ENCODE data around the gene DSC1. TPM values are rescaled to one million over a fixed set of nuclear protein-coding genes. Genes with fewer than 3 reads are reported as not detected.

DSC1 gene
- total RNA-seq, 1 experiment from 2014 or later: not detected

DNA sequence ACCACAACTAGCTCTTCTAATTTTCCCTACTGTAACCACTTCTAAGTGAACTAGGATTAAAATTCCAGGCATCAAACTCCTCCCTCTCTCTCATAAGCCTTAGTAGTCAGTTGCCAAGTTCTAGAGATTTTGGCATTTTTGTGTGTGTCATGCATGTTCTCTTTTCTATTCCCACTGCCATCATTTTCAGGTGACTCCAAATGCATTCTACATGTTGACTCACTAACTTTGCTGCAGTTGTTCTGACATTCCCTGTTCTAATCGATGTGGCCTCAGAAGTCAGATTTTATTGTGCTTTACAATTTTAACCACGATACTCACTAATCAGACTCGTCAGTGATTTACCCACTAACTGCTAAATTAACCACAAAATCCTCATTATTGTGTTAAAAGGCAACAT, 13.3 kb downstream of the DSC1 start:
- Histone ChIP-seq H3K4me3 (ENCODE audit: low read depth in 2 of 2, low read length in 2 of 2) (no peak overlapping the region), H3K27ac (ENCODE audit: low read length) (no peak overlapping the region), H3K27me3 (ENCODE audit: control insufficient read depth, insufficient read depth, low read length) (no peaks in the 10 kb centered on the region), H3K4me1 (ENCODE audit: control insufficient read depth, insufficient read depth, low read length) (no peaks in the 10 kb centered on the region), H3K9me3 (ENCODE audit: control insufficient read depth, insufficient read depth, low read depth, low read length) (no peaks in the 10 kb centered on the region), H3K36me3 (ENCODE audit: control insufficient read depth, insufficient read depth, low read length) (no peaks in the 10 kb centered on the region)
- intact Hi-C loops (cut with micrococcal nuclease; ENCODE audit: unreplicated experiment): no loop called here
- in situ Hi-C loops (cut with HindIII; ENCODE audit: low pct_unique_long_range_greater_than_20kb, low sequenced_read_pairs): no loop called here
- ATAC-seq (no peak), DNase-seq (ENCODE audit: low read depth, low spot score) (no peak)
- CTCF ChIA-PET: no interaction called here
- POLR2A ChIA-PET: no interaction called here
- no TSS peak for BruUV-seq (replicated peaks)
- TF ChIP-seq REST (IDR thresholded peaks at IDR 0.05; ENCODE audit: insufficient read depth in 1 of 2, low read depth in 2 of 2, low read length in 1 of 2): no peak
- TF ChIP-seq POLR2AphosphoS5 (IDR thresholded peaks at IDR 0.05; ENCODE audit: low read depth, low read length): no peak
- TF ChIP-seq TCF7L2 (IDR thresholded peaks at IDR 0.05; ENCODE audit: low read depth, low read length): no peak
- TF ChIP-seq SIN3A (IDR thresholded peaks at IDR 0.05; ENCODE audit: borderline replicate concordance, insufficient read depth, low read depth, low read length): no peak
- no peak for TF ChIP-seq CTCF (IDR thresholded peaks at IDR 0.05)

GRCh38 chr18:31148600-31148999, 14.1 kb downstream of the DSC1 start:
- CTCF ChIA-PET: no interaction called here
- DNase-seq (ENCODE audit: low read depth, low spot score) (no peak), ATAC-seq (no peak)
- POLR2A ChIA-PET: no interaction called here
- TF ChIP-seq CTCF (IDR thresholded peaks at IDR 0.05): no peak
- TF ChIP-seq SIN3A (IDR thresholded peaks at IDR 0.05; ENCODE audit: borderline replicate concordance, insufficient read depth, low read depth, low read length): no peak
- TF ChIP-seq TCF7L2 (IDR thresholded peaks at IDR 0.05; ENCODE audit: low read depth, low read length): no peak
- TF ChIP-seq POLR2AphosphoS5 (IDR thresholded peaks at IDR 0.05; ENCODE audit: low read depth, low read length): no peak
- TF ChIP-seq REST (IDR thresholded peaks at IDR 0.05; ENCODE audit: insufficient read depth in 1 of 2, low read depth in 2 of 2, low read length in 1 of 2): no peak
- Histone ChIP-seq H3K9me3 (ENCODE audit: control insufficient read depth, insufficient read depth, low read depth, low read length) (no peaks in the 10 kb centered on the region), H3K4me1 (ENCODE audit: control insufficient read depth, insufficient read depth, low read length) (no peaks in the 10 kb centered on the region), H3K4me3 (ENCODE audit: low read depth in 2 of 2, low read length in 2 of 2) (no peak overlapping the region), H3K27ac (ENCODE audit: low read length) (no peak overlapping the region), H3K36me3 (ENCODE audit: control insufficient read depth, insufficient read depth, low read length) (no peaks in the 10 kb centered on the region), H3K27me3 (ENCODE audit: control insufficient read depth, insufficient read depth, low read length) (no peaks in the 10 kb centered on the region)
- no TSS peak for BruUV-seq (replicated peaks)
- in situ Hi-C loops (cut with HindIII; ENCODE audit: low pct_unique_long_range_greater_than_20kb, low sequenced_read_pairs) (no loop called here), intact Hi-C loops (cut with micrococcal nuclease; ENCODE audit: unreplicated experiment) (no loop called here)

All from Panc1 (cell line).